DOHH2 (cell line): Measurements from ENCODE around the gene APOOL.
A peak's percentile ranks its signal among the peaks of the same experiment; 100 is the strongest.
"Not testable (repeated sequence)": the region's sequence is repeated elsewhere in the genome, so short reads cannot be mapped to it uniquely, and the experiment has no call there.

Experiments
- H3F3A ChIP-seq: fragments of 200-600 bp; sonication (generic), shearing (Covaris generic); 2 replicates; pipeline ENCODE4 v1.6.0; 2016; ENCODE audit warnings: antibody characterized with exemption, mild to moderate bottlenecking; ENCODE audit not compliant: control insufficient read depth, insufficient read depth
- H3K27ac ChIP-seq: fragments of 200-600 bp; sonication (generic); 2 replicates; pipeline ENCODE4 v1.5.1; 2014; ENCODE audit warnings: low read depth, mild to moderate bottlenecking, low read length, moderate library complexity
- H3K27me3 ChIP-seq: fragments of 200-600 bp; sonication (generic); 2 replicates; pipeline ENCODE4 v1.6.1; 2014; ENCODE audit warnings: mild to moderate bottlenecking, low read length, mixed read lengths; ENCODE audit not compliant: control insufficient read depth
- H3K36me3 ChIP-seq: fragments of 200-600 bp; sonication (generic); 2 replicates; pipeline ENCODE4 v1.6.1; 2014; ENCODE audit warnings: mild to moderate bottlenecking, low read length, moderate library complexity, mixed read lengths; ENCODE audit not compliant: control insufficient read depth
- H3K4me1 ChIP-seq: fragments of 200-600 bp; sonication (generic); 2 replicates; pipeline ENCODE4 v1.6.1; 2014; ENCODE audit warnings: mild to moderate bottlenecking, low read length, mixed read lengths; ENCODE audit not compliant: control insufficient read depth
- H3K4me2 ChIP-seq: fragments of 200-600 bp; sonication (generic); 2 replicates; pipeline ENCODE4 v1.6.0; 2014; ENCODE audit warnings: mild to moderate bottlenecking, low read length, moderate library complexity
- H3K4me3 ChIP-seq: fragments of 200-600 bp; sonication (generic); 2 replicates; pipeline ENCODE4 v1.5.1; 2014; ENCODE audit warnings: mild to moderate bottlenecking, low read length, mixed read lengths
- H3K79me2 ChIP-seq: fragments of 200-600 bp; sonication (generic); 2 replicates; pipeline ENCODE4 v1.6.1; 2014; ENCODE audit warnings: mild to moderate bottlenecking, low read length, mixed read lengths; ENCODE audit not compliant: control insufficient read depth
- H3K9me2 ChIP-seq: fragments of 200-600 bp; sonication (generic); replicated peaks from 2 replicates; pipeline ENCODE4 v1.6.1; 2014; ENCODE audit warnings: mild to moderate bottlenecking, low read length, mixed read lengths; ENCODE audit not compliant: control insufficient read depth
- H3K9me3 ChIP-seq: fragments of 200-600 bp; sonication (generic); 2 replicates; pipeline ENCODE4 v1.6.1; 2014; ENCODE audit warnings: antibody characterized with exemption, low read length, mixed read lengths; ENCODE audit not compliant: control insufficient read depth, insufficient read depth
- H4K20me1 ChIP-seq: fragments of 200-600 bp; sonication (generic); 2 replicates; pipeline ENCODE4 v1.6.0; 2014; ENCODE audit warnings: low read depth, mild to moderate bottlenecking, antibody characterized with exemption, low read length, moderate library complexity; ENCODE audit not compliant: control insufficient read depth, insufficient read depth
- EZH2phosphoT487 ChIP-seq: fragments of 200-600 bp; sonication (generic); IDR thresholded peaks from 2 replicates; pipeline ENCODE4 v1.6.1; 2017; ENCODE audit warnings: borderline replicate concordance, mild to moderate bottlenecking, antibody characterized with exemption, low read length, moderate library complexity, mixed read lengths
- TF ChIP-seq, protein P1 (sequence below): fragments of 200-600 bp; sonication (generic); IDR thresholded peaks from one replicate; pipeline ENCODE4 v1.5.1; 2014; ENCODE audit warnings: antibody characterized with exemption, mild to moderate bottlenecking, low read depth, low read length; ENCODE audit not compliant: poor library complexity, severe bottlenecking

APOOL gene

DNA sequence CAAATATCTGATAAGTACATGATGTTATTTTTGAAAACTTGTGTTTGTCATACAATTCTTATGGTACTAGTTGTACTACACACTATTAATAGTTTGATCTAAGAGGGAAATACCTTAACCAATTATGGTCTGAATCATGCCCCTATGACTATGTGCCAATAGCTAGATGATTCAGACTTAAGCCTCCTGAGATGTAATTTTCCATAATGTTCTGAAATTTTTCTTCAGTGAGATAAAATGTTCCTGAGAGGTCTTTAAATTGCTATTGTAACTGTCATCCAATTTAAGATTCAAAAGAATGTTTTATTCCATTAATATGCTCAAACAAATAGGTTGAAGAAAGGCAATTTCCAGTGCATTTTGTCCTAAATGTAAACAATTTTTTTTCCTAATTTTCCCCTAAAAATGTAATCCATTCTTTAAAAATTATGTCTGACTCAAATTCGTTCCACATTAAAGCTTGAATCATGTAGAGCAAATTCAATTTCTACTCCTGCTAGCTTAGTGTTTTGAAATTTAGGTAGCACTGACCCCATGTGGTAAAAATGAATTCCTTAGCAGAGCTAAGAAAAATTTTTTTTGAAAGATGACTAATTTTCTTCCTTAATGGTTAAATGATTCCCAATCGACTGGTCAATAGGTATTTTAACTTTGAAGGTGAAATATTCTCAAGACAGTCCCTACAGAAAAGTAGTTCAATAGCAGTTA is 49.1 kb downstream of the APOOL start:
- no peak overlapping the region for H3K4me3 ChIP-seq
- no peak overlapping the region for H3K4me2 ChIP-seq
- H3K36me3 ChIP-seq: no peaks in the 10 kb centered on the region

DNA sequence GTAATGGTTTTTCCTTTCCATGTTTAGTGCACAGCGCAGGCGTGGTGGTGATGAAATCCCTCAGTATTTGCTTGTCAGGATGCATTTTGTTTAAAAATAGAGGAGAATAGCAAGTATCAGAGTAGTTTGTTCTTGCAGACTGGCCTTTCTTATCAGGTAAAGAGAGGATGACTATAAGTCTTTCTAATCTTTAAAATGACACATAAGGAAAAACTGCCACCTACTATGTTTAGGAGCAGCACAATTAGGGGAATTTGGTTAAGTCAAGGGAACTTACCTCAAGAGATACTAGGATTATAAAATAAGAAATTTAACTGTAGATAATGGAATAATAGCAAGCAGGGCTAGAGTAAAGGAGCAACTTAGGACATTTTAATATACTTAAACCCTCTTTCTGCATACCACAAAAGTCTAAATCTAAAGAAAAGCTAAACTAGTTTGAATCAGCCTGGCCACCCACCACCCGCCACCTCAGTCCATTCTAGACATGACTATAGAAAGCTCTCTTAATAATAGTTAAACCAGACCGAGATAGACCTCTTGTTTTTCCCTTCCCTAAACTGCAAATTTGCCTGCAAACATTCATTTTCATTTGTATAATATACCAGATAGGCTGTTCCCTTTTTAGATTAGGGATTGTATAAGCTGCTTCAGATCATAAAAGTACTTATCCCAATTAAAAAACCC is 62.0 kb downstream of the APOOL start:
- H4K20me1 ChIP-seq: no peaks in the 10 kb centered on the region
- TF ChIP-seq, protein P1, sequence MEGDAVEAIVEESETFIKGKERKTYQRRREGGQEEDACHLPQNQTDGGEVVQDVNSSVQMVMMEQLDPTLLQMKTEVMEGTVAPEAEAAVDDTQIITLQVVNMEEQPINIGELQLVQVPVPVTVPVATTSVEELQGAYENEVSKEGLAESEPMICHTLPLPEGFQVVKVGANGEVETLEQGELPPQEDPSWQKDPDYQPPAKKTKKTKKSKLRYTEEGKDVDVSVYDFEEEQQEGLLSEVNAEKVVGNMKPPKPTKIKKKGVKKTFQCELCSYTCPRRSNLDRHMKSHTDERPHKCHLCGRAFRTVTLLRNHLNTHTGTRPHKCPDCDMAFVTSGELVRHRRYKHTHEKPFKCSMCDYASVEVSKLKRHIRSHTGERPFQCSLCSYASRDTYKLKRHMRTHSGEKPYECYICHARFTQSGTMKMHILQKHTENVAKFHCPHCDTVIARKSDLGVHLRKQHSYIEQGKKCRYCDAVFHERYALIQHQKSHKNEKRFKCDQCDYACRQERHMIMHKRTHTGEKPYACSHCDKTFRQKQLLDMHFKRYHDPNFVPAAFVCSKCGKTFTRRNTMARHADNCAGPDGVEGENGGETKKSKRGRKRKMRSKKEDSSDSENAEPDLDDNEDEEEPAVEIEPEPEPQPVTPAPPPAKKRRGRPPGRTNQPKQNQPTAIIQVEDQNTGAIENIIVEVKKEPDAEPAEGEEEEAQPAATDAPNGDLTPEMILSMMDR: no peak
- no peak for TF ChIP-seq EZH2phosphoT487
- H3K9me3 ChIP-seq: no peaks in the 10 kb centered on the region
- H3F3A ChIP-seq: no peaks in the 10 kb centered on the region
- no peaks in the 10 kb centered on the region for H3K9me2 ChIP-seq
- no peak overlapping the region for H3K27ac ChIP-seq
- no peak overlapping the region for H3K4me3 ChIP-seq
- H3K4me1 ChIP-seq: no peaks in the 10 kb centered on the region
- H3K4me2 ChIP-seq: no peak overlapping the region
- H3K36me3 ChIP-seq: no peaks in the 10 kb centered on the region
- H3K79me2 ChIP-seq: no peaks in the 10 kb centered on the region
- H3K27me3 ChIP-seq: no peaks in the 10 kb centered on the region

More for the DNA sequence above, 49.1 kb downstream of the APOOL start:
- H3K27ac ChIP-seq: no peak overlapping the region
- H3K9me3 ChIP-seq: no peaks in the 10 kb centered on the region
- H3K27me3 ChIP-seq: no peaks in the 10 kb centered on the region
- H4K20me1 ChIP-seq: no peaks in the 10 kb centered on the region
- no peaks in the 10 kb centered on the region for H3K9me2 ChIP-seq
- no peak for TF ChIP-seq EZH2phosphoT487
- TF ChIP-seq, protein P1: no peak
- H3K79me2 ChIP-seq: no peaks in the 10 kb centered on the region
- H3K4me1 ChIP-seq: no peaks in the 10 kb centered on the region
- H3F3A ChIP-seq: no peaks in the 10 kb centered on the region

GRCh38 chrX:85077247-85077646 is 73.6 kb downstream of the APOOL start:
- H3K27me3 ChIP-seq, H3K4me1 ChIP-seq, H3F3A ChIP-seq, H3K36me3 ChIP-seq, H3K9me2 ChIP-seq, H3K9me3 ChIP-seq, H4K20me1 ChIP-seq, H3K4me3 ChIP-seq, H3K79me2 ChIP-seq, H3K4me2 ChIP-seq, H3K27ac ChIP-seq: not testable (repeated sequence)

DNA sequence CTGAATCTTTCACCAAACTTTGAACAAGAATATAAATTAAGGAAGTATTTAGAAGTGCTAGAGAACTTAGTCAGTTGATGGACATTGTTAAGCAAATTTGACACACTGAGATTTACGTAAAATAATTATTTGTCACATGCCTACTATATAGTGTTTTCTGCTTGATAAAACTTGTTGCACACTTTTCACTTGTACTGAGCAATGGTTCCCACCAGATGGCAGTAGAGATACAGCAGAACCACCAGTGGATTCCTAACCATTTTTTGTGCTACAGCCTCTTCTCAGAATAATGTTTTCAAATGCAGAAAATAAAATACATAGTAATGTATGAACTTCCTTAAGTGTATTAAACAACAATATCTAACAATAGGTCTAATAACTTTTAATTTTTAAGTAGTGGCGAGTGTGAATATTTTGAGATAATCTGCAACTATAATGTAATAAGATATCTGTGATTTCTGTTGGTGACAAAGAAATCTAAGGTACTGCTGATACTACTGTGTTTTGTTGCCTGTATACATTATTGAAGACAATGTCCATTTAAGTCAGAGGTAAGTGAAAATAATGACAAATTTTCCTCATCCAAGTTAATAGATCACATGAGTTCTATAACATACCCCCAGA is 81.2 kb downstream of the APOOL start:
- Histone ChIP-seq H3K4me3 (no peak overlapping the region), H3K4me2 (no peak overlapping the region), H3K36me3 (peaks cover 3% of the 10 kb centered on the region; the same call in 1 of the 2 replicates)

More for the DNA sequence above, 81.2 kb downstream of the APOOL start:
- Histone ChIP-seq H3K27me3 (no peaks in the 10 kb centered on the region), H3K4me1 (no peaks in the 10 kb centered on the region), H3F3A (no peaks in the 10 kb centered on the region), H3K9me2 (no peaks in the 10 kb centered on the region), H3K9me3 (no peaks in the 10 kb centered on the region), H3K79me2 (no peaks in the 10 kb centered on the region), H4K20me1 (no peaks in the 10 kb centered on the region), H3K27ac (no peak overlapping the region)
- TF ChIP-seq, protein P1: peak; percentile 55
- TF ChIP-seq EZH2phosphoT487: no peak
